Lower leg skin (tissue), 4 donors: ENCODE data around the gene TSEN2. TPM values are rescaled to one million over a fixed set of nuclear protein-coding genes. Genes with fewer than 3 reads are reported as not detected.

Source experiments
- DNase-seq, 2 donors: peaks; one replicate each; pipeline ENCODE4 v3.0.0-alpha.2; 2019; ENCODE audit warnings: low spot score in 2 of 2
- H3K4me3 ChIP-seq: fragments of 200-600 bp; sonication (generic); 2 replicates; pipeline ENCODE4 v1.5.1; 2017; ENCODE audit warnings: mild to moderate bottlenecking, low read depth; ENCODE audit not compliant: poor library complexity, severe bottlenecking
- POLR2A ChIP-seq, 2 donors: fragments of 450-650 bp; IDR thresholded peaks; one replicate each; pipeline ENCODE4 v1.6.1; 2016 to 2017; ENCODE audit warnings: antibody characterized with exemption in 2 of 2, mild to moderate bottlenecking in 1 of 2, moderate library complexity in 1 of 2
- WGBS, 2 donors: methylation state at CpG; one replicate each; pipeline ENCODE4 v1.1.5; 2018; 5-methylcytosine and 5-hydroxymethylcytosine counted together
- intact Hi-C: fragments of 100-400 bp; cut with DNase I; formaldehyde crosslinking; loops from one replicate; pipeline ENCODE4 v1.15.0; 2023; ENCODE audit warnings: low total_unique reads
- total RNA-seq, 4 donors: library from RNA; depleted of rRNA; stranded (reverse); fragments of >200 nt; gene quantifications; one replicate each; pipeline ENCODE4 v1.1.0, GENCODE V29; 2016
- TF ChIP-seq, protein P1 (sequence below), 3 donors: fragments of 450-650 bp; IDR thresholded peaks; one replicate each; pipeline ENCODE4 v1.5.1; 2016; ENCODE audit warnings: antibody characterized with exemption in 3 of 3, mild to moderate bottlenecking in 3 of 3, moderate library complexity in 2 of 3

TSEN2 gene
- total RNA-seq, 4 donors from 2014 or later, result 7.8 to 17.8 (median 12.7) TPM

DNA sequence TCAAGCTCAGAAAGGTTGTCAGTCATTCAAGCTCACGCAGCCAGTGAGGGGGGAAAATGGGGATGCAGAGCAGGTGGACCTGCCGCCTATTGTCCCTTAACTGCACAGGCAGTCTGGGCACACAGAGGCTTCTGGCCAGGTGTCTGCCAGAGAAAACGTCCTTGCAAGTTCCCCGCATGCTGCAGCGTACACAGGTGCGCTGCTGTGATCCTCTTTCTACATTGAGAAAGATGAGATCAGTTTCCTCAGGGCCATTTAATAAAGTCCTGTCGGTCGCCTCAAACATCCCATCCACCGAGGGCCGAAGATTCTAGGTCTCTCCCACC is 445 bp upstream of the TSEN2 start:
- H3K4me3 ChIP-seq, result no peak overlapping the region
- TF ChIP-seq, protein P1, sequence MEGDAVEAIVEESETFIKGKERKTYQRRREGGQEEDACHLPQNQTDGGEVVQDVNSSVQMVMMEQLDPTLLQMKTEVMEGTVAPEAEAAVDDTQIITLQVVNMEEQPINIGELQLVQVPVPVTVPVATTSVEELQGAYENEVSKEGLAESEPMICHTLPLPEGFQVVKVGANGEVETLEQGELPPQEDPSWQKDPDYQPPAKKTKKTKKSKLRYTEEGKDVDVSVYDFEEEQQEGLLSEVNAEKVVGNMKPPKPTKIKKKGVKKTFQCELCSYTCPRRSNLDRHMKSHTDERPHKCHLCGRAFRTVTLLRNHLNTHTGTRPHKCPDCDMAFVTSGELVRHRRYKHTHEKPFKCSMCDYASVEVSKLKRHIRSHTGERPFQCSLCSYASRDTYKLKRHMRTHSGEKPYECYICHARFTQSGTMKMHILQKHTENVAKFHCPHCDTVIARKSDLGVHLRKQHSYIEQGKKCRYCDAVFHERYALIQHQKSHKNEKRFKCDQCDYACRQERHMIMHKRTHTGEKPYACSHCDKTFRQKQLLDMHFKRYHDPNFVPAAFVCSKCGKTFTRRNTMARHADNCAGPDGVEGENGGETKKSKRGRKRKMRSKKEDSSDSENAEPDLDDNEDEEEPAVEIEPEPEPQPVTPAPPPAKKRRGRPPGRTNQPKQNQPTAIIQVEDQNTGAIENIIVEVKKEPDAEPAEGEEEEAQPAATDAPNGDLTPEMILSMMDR (IDR thresholded peaks at IDR 0.05), result no peak
- peak in 1 of 2 donors; percentile 88 for DNase-seq
- intact Hi-C loops, result no loop called here
- WGBS, 2 donors, result 2 to 10% methylated on average over 7 to 10 of the region's 10 CpGs

DNA sequence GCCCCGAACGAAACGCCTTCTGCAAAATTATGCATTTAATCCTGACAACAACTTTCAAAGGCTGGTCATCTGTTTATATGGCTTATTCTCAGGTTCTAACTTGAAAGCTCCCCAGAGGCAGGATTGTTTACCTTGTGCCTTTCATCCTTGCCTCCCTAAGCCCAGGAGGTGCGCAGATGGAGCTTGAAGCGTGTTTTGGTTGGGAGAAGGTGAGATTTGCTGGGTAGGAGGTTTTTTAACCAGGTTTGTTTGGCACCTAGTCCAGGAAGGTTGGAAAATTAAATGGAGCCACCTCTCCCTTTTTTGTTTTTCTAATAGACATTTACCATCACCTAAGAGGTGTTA is 675 bp downstream of the TSEN2 start:
- TF ChIP-seq, protein P1 (IDR thresholded peaks at IDR 0.05), result no peak
- TF ChIP-seq POLR2A (IDR thresholded peaks at IDR 0.05), result no peak
- intact Hi-C loops, result no loop called here
- no peak for DNase-seq
- H3K4me3 ChIP-seq, result peak overlapping the region; percentile 78
- WGBS, 2 donors, result 3 to 8% methylated on average over 5 of the region's 5 CpGs

DNA sequence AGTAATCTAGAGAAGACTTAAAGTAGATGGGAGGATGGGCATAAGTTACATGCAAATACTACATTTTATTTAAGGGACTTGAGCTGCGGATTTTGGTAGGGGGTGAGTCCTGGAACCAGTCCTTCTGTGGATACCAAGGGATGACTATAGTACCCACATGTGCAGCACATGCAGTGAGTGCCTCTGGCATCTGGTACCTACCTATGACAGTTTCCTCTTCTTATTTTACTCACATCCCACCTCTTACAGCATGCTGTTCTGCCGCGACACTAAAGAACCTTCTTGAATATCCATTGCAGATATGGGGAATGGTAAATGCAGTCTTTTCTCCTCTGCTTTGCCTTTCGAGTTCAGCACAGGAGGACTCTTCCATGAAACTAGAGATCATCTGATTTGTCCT is 1.7 kb downstream of the TSEN2 start:
- WGBS, 2 donors, result 88 to 89% methylated on average over 4 of the region's 4 CpGs
- no peak for TF ChIP-seq POLR2A (IDR thresholded peaks at IDR 0.05)
- TF ChIP-seq, protein P1 (IDR thresholded peaks at IDR 0.05), result no peak

DNA sequence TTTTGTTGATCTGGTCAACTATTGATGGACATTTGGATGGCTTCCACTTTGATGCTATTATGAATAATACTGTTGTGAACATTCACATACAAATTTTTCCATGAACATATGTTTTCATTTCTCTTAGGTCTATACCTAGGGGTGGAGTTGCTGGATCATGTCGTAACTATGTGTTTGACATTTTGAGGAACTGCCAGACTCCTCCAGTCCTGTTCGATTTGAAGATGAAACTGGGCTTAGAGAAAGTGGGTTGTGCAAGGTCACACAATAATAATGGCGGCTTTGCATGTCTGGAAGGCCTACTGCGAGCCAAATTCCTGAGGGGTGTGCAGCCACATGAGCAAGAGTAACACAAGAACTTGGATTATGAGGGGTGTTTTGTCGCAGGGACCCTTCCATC is 2.6 kb downstream of the TSEN2 start:
- intact Hi-C loops, result no loop called here
- DNase-seq, result no peak
- TF ChIP-seq, protein P1 (IDR thresholded peaks at IDR 0.05), result no peak
- no peak for TF ChIP-seq POLR2A (IDR thresholded peaks at IDR 0.05)
- H3K4me3 ChIP-seq, result no peak overlapping the region
- 75 to 78% methylated on average over 5 of the region's 5 CpGs for WGBS, 2 donors

More for the DNA sequence above, 1.7 kb downstream of the TSEN2 start:
- DNase-seq, result no peak
- intact Hi-C loops, result no loop called here
- no peak overlapping the region for H3K4me3 ChIP-seq

DNA sequence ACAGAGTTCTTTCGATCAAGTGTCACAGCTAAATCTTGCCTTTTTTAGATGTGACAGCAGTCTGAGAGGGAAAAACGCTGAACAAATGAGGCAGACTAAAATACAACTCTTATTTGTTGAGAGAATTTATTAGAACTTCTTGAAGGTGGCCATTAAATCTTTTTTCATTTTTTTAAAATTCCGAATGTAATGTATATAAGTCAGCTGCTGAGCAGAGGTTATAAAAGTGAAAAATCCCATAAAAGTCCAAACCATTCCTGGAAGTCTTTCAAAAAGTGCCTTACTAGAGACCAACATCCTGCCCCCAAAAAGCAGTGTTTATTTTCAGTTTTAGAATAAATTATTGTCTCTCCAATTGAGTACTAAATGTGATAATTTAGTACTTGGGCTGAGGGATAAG is 3.1 kb downstream of the TSEN2 start:
- 88 to 93% methylated on average over 3 of the region's 3 CpGs for WGBS, 2 donors
- no peak for DNase-seq
- no peak overlapping the region for H3K4me3 ChIP-seq
- no peak for TF ChIP-seq POLR2A (IDR thresholded peaks at IDR 0.05)
- TF ChIP-seq, protein P1 (IDR thresholded peaks at IDR 0.05), result no peak
- intact Hi-C loops, result no loop called here

DNA sequence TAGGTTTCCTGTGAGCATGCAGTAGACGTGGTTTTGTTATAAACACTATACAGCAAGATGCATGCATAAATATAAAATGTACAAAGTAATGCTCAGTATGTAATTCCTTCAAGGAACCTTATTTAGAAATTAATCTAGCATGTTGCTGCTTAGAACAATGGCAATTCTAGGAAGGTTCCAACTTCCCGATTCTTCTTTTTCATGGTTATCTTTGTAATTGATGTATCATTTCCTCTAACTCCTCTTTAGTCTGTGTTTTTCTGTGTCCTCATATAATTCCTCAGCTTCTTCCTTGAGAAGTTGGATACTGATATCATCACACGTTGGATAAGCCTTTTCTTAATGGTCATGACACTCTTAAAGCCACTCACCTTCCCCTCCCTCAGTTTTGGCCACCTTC is 3.5 kb downstream of the TSEN2 start:
- intact Hi-C loops, result no loop called here
- no peak for DNase-seq
- 84 to 91% methylated on average over 3 of the region's 3 CpGs for WGBS, 2 donors
- TF ChIP-seq POLR2A (IDR thresholded peaks at IDR 0.05), result no peak
- TF ChIP-seq, protein P1 (IDR thresholded peaks at IDR 0.05), result no peak
- no peak overlapping the region for H3K4me3 ChIP-seq
